ENCODE results near the gene DNPEP. TPM values are rescaled to one million over a fixed set of nuclear protein-coding genes. Genes with fewer than 3 reads are reported as not detected.
A peak's percentile ranks its signal among the peaks of the same experiment; 100 is the strongest.

The DNPEP gene
- total RNA-seq, result 38.4 and 52.2 TPM in 2 replicates

- DNase-seq (ENCODE audit: low read depth in 2 of 2), result peak; percentile 95 to 97
Observed at GRCh38 chr2:219387306-219388120, at the start of gene DNPEP. DNPEP (minus strand) TSS chr2:219387912; CDS start chr2:219387794, 118 bp downstream.

DNA sequence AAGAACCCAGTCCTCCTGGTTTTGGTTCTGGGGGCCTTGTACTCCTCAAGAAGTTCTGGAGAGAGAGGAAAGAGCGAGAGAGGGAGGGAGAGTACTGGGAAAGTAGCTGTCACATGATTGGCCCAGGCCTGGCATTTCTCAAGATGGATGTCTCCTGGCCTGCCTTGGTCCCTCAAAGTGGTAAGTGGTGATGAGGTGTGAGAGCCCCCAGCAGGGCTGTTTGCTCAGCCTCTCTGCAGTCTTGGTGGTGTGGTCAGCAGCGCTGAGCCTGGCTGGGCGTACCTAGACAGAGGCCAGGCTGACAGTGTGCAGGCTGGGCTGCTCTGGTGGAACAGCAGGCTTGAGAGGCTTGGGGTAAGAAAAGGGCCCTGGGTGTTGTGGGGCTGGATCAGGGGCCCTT is 49.4 kb upstream of the DNPEP start:
- no peak for DNase-seq (ENCODE audit: low read depth in 2 of 2)

DNA sequence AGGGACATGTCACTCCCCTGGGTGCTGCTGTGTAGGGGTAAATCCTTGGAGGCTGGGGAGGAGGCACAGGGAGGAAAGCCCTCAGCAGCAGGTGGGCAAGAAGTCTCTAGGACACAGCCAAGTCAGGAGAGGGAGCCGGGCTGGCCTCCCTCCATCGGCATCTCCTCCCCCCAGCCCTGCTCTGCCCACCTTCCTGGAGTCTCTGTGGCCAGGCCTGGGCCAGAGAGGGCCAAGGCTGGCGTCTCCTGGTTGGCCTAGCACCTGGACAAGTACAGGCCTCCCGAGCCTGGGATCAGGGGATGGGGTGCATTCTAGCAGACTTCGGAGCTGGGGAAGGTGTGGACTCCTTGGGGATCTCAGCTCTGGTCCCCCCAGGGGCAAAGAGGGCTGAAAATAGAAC is 48.8 kb upstream of the DNPEP start:
- no peak for DNase-seq (ENCODE audit: low read depth in 2 of 2)

GRCh38 chr2:219435701-219436100 is 48.0 kb upstream of the DNPEP start:
- no peak for DNase-seq (ENCODE audit: low read depth in 2 of 2)

DNA sequence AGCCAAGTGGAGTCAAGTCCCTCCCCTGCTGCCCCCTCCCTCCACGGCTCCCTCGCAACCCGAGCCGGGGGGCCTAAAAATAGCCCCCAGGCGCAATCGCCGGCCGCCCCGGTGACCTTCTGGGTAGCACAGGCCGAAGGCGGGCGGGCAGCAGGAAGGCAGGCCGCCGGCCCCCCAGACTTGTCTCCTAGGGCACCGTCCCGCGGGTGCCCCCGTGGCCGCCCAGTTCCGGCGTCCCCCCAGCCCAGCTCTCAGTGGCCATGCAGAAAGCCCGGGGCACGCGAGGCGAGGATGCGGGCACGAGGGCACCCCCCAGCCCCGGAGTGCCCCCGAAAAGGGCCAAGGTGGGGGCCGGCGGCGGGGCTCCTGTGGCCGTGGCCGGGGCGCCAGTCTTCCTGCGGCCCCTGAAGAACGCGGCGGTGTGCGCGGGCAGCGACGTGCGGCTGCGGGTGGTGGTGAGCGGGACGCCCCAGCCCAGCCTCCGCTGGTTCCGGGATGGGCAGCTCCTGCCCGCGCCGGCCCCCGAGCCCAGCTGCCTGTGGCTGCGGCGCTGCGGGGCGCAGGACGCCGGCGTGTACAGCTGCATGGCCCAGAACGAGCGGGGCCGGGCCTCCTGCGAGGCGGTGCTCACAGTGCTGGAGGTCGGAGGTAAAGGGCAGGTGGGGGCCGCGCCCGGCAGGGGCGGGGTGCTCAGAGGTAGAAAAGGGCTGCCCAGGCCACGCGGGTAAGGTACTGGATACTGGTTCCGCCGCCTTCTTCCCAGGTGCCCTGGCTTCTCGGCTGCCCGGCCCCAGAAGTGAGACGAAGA is 47.2 kb upstream of the DNPEP start, which contains the start of gene SPEG:
Gene SPEG (plus strand): TSS at position 126 of the 808 bp plus-strand sequence. CDS start 135 bp downstream, at position 261.
- no peak for DNase-seq (ENCODE audit: low read depth in 2 of 2)

GRCh38 chr2:219434468-219434717 is 46.7 kb upstream of the DNPEP start:
- DNase-seq (ENCODE audit: low read depth in 2 of 2), result no peak

GRCh38 chr2:219433666-219434467 is 46.2 kb upstream of the DNPEP start:
- DNase-seq (ENCODE audit: low read depth in 2 of 2), result peak in 1 of 2 donors; percentile 32

GRCh38 chr2:219430633-219431615 is 43.2 kb upstream of the DNPEP start:
- peak; percentile 13 to 26 for DNase-seq (ENCODE audit: low read depth in 2 of 2)

DNA sequence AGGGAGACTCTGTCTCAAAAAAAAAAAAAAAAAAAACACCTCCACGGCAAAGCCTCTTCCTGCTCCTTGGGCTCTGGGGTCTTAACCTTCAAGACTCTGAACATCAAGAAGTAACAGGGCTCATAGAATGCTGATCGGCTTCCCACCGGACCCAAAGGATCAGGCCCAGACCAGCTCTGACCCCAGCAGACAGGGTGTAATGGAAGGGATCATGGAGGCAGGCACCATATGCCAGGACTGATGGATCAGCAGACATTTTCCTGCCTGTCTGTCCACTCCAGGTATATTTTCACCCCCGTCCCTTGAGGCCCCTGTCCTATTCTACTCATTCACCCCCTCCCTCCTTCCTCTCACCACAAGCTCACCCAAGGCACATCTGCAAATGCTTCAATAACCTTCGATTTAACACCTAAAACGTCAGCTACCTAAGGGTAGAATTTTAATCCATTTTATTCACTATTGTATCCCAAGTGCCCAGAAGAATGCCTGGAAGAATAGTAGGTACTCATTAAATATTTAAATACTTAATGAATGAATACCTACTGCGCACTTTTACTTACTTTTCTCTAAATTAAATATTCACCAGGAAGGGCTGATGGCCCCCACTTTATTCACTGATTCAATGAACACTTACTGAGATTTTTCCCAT is 42.4 kb upstream of the DNPEP start:
- no peak for DNase-seq (ENCODE audit: low read depth in 2 of 2)

- no peak for DNase-seq (ENCODE audit: low read depth in 2 of 2)
Observed at GRCh38 chr2:219428469-219428868, 40.8 kb upstream of the DNPEP start.

GRCh38 chr2:219426534-219427136 is 38.9 kb upstream of the DNPEP start:
- DNase-seq (ENCODE audit: low read depth in 2 of 2), result no peak

DNA sequence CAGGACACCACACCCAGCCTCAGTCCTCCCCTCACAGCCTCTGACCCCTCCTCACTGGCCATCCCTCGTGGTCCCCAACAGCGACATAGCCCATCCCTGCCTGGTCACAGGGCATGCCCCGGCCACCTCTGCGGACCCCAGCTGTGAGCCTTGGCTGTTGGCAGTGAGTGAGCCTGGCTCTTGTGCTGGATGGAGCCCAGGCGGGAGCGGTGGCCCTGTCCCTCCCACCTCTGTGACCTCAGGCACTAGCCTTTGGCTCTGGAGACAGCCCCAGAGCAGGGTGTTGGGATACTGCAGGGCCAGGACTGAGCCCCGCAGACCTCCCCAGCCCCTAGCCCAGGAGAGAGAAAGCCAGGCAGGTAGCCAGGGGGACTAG is 38.3 kb upstream of the DNPEP start:
- DNase-seq (ENCODE audit: low read depth in 2 of 2), result no peak

DNA sequence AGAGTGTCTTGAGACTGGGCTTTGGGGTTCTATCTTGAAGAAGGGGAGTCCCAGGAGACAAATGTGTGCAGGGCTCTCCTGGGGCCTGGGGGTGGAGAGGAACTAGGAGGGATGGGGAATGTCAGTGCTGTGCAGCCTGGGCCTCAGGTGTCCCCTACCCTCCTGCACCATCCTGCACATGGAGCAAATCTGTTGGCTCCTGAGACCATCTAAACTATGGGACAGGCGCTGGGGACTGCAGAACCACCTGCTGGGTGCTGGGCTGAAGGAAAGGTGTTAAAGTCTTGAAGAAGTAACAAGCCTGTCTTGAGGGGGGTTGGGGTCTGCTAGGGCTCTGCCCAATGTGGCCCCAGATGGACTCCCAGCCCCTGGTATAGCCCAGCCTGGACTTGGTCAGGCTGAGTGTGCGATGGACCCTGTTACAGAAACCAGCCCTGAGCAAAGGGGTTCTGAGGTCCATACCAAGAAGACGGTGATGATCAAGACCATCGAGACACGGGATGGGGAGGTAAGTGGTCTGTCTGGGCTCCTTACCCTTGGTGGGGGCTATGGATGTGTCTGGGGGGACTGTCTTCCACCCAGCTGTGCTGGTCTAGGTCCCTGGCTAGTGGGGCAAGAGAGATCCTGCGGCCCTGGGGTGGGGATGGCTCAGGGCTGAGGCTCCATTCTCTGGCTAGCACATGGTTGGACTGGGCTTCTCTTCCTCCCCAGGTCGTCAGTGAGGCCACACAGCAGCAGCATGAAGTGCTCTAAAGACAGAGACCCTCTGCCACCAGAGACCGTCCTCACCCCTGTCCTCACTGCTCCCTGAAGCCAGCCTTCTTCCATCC is 37.7 kb upstream of the DNPEP start:
- no peak for DNase-seq (ENCODE audit: low read depth in 2 of 2)

GRCh38 chr2:219423652-219424377 is 36.1 kb upstream of the DNPEP start:
- no peak for DNase-seq (ENCODE audit: low read depth in 2 of 2)

DNA sequence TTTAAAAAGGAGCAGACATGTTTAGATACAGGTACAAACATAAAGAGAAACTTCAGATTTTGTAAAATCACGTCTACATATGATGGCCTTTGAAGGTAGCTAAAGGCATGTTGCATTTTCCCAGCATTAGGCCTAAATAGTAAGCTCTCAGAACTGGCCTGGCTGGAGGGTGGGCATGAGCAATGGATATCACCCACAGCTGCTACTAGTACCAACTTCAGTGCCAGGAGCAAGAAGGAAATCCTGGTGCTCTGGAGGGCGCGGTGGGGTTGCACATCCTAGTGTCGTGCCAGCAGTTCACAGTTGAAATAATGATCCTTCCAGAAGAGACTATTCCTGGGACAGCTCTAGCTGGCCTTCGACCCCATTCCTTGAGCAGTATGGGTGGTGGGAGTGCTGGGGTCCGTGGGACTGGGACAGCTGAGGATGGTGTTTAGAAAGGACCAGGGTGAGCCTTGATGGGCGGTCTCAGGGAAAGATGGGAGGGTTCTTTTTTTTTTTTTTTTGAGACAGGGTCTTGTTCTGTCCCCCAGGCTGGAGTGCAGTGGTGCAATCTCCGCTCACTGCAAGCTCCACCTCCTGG is 35.3 kb upstream of the DNPEP start:
- DNase-seq (ENCODE audit: low read depth in 2 of 2), result no peak

GRCh38 chr2:219421323-219421722 is 33.6 kb upstream of the DNPEP start:
- DNase-seq (ENCODE audit: low read depth in 2 of 2), result no peak

- no peak for DNase-seq (ENCODE audit: low read depth in 2 of 2)
Observed at GRCh38 chr2:219420687-219421086, 33.0 kb upstream of the DNPEP start.

Measured in lung microvascular endothelial cell (primary cell).